CD4-positive, alpha-beta T cell treated with Interleukin-2 at 100 ng/mL for 4 hours (primary cell): Measurements from ENCODE around the gene GPR63.

Experiments
- DNase-seq: peaks from one replicate; pipeline ENCODE4 v3.0.0-alpha.2; 2020; ENCODE audit warnings: low spot score

Gene GPR63

DNA sequence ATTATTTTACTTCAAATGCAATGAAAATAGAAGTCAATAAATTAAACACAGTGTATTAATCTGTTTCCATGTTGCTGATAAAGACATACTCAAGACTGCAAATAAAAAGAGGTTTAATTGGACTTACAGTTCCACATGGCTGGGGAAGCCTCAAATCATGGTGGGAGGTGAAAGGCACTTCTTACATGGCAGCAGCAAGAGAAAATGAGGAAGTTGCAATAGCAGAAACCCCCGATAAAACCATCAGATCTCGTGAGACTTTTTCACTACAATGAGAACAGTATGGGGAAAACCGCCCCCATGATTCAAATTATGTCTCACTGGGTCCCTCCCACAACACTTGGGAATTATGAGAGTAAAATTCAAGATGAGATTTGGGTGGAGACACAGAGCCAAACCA, 82.2 kb downstream of the GPR63 start:
- no peak for DNase-seq

DNA sequence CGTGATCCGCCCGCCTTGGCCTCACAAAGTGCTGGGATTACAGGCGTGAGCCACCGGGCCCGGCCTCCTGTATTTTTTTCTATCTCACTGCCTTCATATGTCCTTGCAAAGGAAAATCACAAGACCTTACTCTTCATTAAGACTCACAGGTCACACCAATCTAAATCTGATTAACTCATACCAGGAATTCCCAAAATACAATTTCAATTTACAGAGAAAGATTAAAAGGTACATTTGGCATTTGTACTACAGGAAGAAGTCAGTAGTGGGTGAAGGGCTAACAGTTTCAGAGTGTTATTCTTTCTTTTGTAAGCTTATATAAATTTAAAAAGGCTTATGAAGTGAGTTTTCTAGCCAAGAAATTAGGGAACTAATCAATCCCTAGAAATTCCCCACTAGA, 87.4 kb downstream of the GPR63 start:
- DNase-seq, result no peak
